Endothelial cell of umbilical vein (primary cell): ENCODE results near the gene ZNF598.

Experiments used
- CTCF ChIP-seq, 2 donors: IDR thresholded peaks; 1 replicate in 1 of 2; 2 replicates in 1 of 2; pipeline ENCODE4 v1.5.1; 2011; ENCODE audit warnings: low read length in 2 of 2, mild to moderate bottlenecking in 2 of 2, moderate library complexity in 2 of 2, control low read depth in 1 of 2, inconsistent platforms in 1 of 2, low read depth in 1 of 2; ENCODE audit not compliant: insufficient read depth in 1 of 2; ENCODE audit errors: extremely low read depth in 1 of 2
- EZH2 ChIP-seq: IDR thresholded peaks from 2 replicates; pipeline ENCODE4 v1.6.1; 2012; ENCODE audit warnings: borderline replicate concordance, low read depth, mild to moderate bottlenecking, moderate library complexity, low read length, inconsistent platforms; ENCODE audit not compliant: severe bottlenecking
- GATA2 ChIP-seq: IDR thresholded peaks from 2 replicates; pipeline ENCODE4 v1.7.0; 2011; ENCODE audit warnings: low read depth, mild to moderate bottlenecking, moderate library complexity, mixed read lengths, low read length; ENCODE audit not compliant: insufficient read length, insufficient read depth
- MAX ChIP-seq: IDR thresholded peaks from 2 replicates; pipeline ENCODE4 v1.6.1; 2011; ENCODE audit not compliant: insufficient read depth, insufficient read length
- MYC ChIP-seq: IDR thresholded peaks from one replicate; pipeline ENCODE4 v1.6.1; 2011; ENCODE audit warnings: mild to moderate bottlenecking, low read depth, low read length
- POLR2A ChIP-seq: IDR thresholded peaks from 2 replicates; pipeline ENCODE4 v1.6.1; 2012; ENCODE audit warnings: low read depth, mild to moderate bottlenecking, control low read depth, low read length
- POLR2AphosphoS5 ChIP-seq: IDR thresholded peaks from 2 replicates; pipeline ENCODE4 v1.6.1; 2012; ENCODE audit warnings: low read depth, mild to moderate bottlenecking, control low read depth, low read length, moderate library complexity; ENCODE audit not compliant: insufficient read depth

DNA sequence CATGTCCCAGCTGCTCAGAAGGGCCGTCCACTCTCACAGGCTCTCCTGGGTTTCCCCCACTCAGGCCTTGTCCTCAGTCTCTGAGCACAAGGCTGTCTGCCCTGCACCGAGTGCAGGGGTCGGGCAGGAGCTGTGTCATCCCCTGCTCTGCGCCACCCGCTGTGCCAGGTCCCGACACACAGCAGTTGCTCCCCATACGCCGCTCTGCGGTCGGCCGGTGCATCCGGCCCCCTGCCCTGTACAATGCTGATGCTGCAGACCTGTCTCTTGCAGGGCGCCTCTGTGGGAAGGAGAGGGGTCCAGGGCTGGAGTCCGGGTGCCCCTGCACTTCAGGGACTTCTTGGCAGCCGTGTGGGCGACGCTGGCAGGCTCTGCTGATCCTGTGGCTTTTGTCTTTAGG, 44.3 kb upstream of the ZNF598 start:
- TF ChIP-seq CTCF (IDR thresholded peaks at IDR 0.05; ENCODE audit: extremely low read depth in 1 of 2, insufficient read depth in 1 of 2, low read depth in 1 of 2, low read length in 2 of 2) (no peak), POLR2AphosphoS5 (no peak), EZH2 (no peak), POLR2A (no peak), MYC (no peak), MAX (no peak), GATA2 (no peak)
